ENCODE measurements around the gene TTLL11.

The TTLL11 gene

DNA sequence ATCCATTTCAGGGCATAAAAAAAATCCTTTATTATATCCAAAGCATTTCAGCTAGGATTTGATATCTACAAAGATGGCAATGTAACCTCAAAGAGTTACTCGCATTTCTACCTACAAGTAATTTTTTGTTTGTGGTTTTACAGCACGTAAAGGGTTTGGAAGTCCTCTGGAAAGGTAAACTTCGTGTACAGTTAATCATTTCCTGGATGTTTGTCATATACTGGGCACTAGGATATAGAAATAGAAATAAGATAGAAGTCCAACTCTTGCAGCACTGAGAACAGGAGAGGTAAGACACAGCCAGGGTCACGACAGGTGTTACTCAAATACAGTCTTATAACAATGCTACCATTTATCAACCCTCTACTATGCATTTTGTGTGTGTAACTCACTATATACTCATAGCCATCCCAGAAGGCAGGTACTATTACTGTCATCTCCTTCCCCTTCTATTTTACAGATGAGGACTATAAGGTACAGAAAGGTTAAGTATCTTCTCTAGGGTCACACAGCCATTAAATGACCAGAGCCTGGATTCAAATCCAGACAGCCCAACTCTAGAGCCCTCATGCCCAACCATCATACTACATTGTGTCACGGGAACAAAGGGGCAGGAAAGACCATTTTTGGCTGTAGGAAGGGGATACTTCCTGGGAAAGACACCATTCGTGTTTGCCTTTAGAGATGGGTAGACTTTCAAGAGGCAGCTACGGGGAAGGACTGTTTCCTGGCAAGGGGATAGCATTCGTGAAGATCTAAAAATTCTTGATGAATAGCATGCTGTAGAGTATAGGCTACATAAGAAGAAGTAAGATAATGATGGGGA is 47.5 kb upstream of the TTLL11 start (continued):
- TF ChIP-seq, protein P1, sequence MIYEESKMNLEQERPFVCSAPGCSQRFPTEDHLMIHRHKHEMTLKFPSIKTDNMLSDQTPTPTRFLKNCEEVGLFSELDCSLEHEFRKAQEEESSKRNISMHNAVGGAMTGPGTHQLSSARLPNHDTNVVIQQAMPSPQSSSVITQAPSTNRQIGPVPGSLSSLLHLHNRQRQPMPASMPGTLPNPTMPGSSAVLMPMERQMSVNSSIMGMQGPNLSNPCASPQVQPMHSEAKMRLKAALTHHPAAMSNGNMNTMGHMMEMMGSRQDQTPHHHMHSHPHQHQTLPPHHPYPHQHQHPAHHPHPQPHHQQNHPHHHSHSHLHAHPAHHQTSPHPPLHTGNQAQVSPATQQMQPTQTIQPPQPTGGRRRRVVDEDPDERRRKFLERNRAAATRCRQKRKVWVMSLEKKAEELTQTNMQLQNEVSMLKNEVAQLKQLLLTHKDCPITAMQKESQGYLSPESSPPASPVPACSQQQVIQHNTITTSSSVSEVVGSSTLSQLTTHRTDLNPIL (CRISPR knock-in tag; IDR thresholded peaks at IDR 0.05; ENCODE audit: low read depth): no peak
- TF ChIP-seq GLIS3 (CRISPR knock-in tag; IDR thresholded peaks at IDR 0.05): no peak

DNA sequence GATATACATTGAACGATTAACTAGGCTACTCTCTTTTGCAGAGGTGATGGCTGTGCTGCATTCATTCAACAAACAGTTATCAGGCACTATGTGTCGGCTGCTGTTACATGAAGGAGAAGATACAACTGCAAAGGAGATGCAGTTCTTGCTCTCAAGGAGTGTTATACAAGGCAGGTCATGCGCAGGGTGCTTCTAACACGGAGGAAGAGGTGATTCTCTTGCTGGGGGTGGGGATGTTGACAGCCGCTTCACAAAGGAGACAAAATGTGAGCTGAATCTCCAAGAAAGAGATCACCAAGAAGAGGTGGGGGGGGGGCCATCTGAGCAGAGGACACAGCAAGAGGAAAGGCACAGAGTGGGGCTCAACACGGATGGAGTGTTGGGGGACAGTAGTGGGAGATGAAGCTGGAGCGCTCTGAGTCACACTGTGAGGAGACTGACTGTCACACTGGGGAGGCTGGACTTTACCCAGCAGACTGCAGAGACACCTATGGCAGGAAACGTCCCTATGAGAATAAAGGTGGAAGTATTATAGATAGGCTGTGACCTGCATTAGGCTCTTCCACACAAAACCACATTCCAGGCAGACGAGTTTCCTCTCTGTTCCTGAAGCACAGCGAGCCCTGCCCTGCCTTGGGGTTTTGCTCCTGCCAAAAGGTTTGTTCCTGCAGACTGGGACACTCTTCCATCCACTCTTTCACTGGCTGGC is 45.6 kb upstream of the TTLL11 start:
- no peak for TF ChIP-seq ESRRG (CRISPR knock-in tag; IDR thresholded peaks at IDR 0.05)
- TF ChIP-seq, protein P2, sequence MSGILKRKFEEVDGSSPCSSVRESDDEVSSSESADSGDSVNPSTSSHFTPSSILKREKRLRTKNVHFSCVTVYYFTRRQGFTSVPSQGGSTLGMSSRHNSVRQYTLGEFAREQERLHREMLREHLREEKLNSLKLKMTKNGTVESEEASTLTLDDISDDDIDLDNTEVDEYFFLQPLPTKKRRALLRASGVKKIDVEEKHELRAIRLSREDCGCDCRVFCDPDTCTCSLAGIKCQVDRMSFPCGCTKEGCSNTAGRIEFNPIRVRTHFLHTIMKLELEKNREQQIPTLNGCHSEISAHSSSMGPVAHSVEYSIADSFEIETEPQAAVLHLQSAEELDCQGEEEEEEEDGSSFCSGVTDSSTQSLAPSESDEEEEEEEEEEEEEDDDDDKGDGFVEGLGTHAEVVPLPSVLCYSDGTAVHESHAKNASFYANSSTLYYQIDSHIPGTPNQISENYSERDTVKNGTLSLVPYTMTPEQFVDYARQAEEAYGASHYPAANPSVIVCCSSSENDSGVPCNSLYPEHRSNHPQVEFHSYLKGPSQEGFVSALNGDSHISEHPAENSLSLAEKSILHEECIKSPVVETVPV (CRISPR knock-in tag; IDR thresholded peaks at IDR 0.05): no peak
- no peak for TF ChIP-seq RARB (CRISPR knock-in tag; IDR thresholded peaks at IDR 0.05)
- TF ChIP-seq ZNF8 (CRISPR knock-in tag; IDR thresholded peaks at IDR 0.05): no peak
- no peak for TF ChIP-seq OSR1 (CRISPR knock-in tag; IDR thresholded peaks at IDR 0.05)
- no peak for TF ChIP-seq BACH2 (CRISPR knock-in tag; IDR thresholded peaks at IDR 0.05; ENCODE audit: borderline replicate concordance)
- peak; percentile 44; the same call in 1 of the 3 replicates for ATAC-seq

DNA sequence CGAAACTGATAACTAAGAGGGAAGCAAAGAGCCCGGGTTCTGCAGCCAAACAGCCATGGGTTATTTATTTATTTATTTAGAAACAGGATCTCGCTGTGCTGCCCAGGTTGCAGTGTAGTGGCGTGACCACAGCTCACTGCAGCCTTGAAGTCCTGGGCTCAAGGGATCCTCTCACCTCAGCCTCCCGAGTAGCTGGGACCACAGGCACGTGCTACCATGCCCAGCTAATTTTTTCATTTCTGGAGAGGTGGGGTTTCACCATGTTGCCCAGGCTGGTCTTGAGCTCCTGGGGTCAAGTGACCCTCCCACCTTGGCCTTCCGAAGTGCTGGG is 42.4 kb upstream of the TTLL11 start:
- TF ChIP-seq ARNTL (CRISPR knock-in tag; IDR thresholded peaks at IDR 0.05; ENCODE audit: borderline replicate concordance, low read depth) (no peak), ZNF565 (CRISPR knock-in tag; conservative IDR thresholded peaks at IDR 0.05; ENCODE audit: low read depth) (no peak), SNAI2 (CRISPR knock-in tag; IDR thresholded peaks at IDR 0.05) (no peak), ZFP3 (CRISPR knock-in tag; IDR thresholded peaks at IDR 0.05) (no peak), CSDC2 (CRISPR knock-in tag; IDR thresholded peaks at IDR 0.05) (no peak), ESRRG (CRISPR knock-in tag; IDR thresholded peaks at IDR 0.05) (no peak), ISL1 (CRISPR knock-in tag; IDR thresholded peaks at IDR 0.05) (no peak), OSR1 (CRISPR knock-in tag; IDR thresholded peaks at IDR 0.05) (no peak), ZC3H10 (CRISPR knock-in tag; IDR thresholded peaks at IDR 0.05) (no peak), TOX (CRISPR knock-in tag; IDR thresholded peaks at IDR 0.05; ENCODE audit: borderline replicate concordance) (no peak)
- TF ChIP-seq, protein P2 (CRISPR knock-in tag; IDR thresholded peaks at IDR 0.05): no peak
- ATAC-seq: no peak

DNA sequence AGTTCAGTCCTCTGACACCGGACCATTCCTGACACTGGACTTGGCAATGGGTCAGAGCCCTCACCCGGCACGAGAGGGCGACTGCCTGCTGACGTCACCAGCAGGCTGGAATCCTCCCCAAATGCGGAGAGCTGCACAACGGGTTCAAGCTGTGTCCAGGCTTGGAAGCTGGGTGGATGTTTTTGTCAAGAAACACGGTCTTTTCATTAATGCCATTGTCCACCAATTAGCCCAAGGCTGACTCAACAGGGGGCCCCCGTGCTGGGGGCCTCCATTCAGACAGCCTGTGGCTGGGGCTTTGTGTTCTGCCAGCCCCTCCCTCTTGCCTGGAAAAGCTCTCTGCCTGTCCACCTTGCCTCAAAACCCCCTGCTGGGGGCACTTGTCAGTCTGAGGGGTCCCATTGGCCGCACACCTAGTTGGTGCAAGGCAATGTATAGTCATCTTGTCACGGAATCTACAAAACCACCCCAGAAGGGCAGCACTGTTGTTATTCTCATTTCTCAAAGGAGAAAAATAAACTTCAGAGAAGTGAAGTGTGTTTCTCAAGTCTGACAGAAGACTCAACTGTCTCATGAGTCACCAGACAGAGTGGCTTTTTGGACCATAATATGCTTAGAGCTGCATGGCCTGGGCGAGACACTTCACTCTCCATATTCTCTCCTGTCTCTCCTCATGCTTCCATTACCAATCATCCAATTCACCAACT is 41.9 kb upstream of the TTLL11 start:
- ATAC-seq: no peak

More for the DNA sequence above, 41.9 kb upstream of the TTLL11 start:
- no peak for TF ChIP-seq ZFP3 (CRISPR knock-in tag; IDR thresholded peaks at IDR 0.05)
- TF ChIP-seq, protein P2 (CRISPR knock-in tag; IDR thresholded peaks at IDR 0.05): no peak
- TF ChIP-seq PPARA (CRISPR knock-in tag; IDR thresholded peaks at IDR 0.05; ENCODE audit: borderline replicate concordance): no peak
- TF ChIP-seq, protein P3, sequence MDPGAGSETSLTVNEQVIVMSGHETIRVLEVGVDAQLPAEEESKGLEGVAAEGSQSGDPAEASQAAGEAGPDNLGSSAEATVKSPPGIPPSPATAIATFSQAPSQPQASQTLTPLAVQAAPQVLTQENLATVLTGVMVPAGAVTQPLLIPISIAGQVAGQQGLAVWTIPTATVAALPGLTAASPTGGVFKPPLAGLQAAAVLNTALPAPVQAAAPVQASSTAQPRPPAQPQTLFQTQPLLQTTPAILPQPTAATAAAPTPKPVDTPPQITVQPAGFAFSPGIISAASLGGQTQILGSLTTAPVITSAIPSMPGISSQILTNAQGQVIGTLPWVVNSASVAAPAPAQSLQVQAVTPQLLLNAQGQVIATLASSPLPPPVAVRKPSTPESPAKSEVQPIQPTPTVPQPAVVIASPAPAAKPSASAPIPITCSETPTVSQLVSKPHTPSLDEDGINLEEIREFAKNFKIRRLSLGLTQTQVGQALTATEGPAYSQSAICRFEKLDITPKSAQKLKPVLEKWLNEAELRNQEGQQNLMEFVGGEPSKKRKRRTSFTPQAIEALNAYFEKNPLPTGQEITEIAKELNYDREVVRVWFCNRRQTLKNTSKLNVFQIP (CRISPR knock-in tag; IDR thresholded peaks at IDR 0.05; ENCODE audit: borderline replicate concordance, low read depth): no peak
- TF ChIP-seq, protein P1 (CRISPR knock-in tag; IDR thresholded peaks at IDR 0.05; ENCODE audit: low read depth): no peak
- TF ChIP-seq, protein P4, sequence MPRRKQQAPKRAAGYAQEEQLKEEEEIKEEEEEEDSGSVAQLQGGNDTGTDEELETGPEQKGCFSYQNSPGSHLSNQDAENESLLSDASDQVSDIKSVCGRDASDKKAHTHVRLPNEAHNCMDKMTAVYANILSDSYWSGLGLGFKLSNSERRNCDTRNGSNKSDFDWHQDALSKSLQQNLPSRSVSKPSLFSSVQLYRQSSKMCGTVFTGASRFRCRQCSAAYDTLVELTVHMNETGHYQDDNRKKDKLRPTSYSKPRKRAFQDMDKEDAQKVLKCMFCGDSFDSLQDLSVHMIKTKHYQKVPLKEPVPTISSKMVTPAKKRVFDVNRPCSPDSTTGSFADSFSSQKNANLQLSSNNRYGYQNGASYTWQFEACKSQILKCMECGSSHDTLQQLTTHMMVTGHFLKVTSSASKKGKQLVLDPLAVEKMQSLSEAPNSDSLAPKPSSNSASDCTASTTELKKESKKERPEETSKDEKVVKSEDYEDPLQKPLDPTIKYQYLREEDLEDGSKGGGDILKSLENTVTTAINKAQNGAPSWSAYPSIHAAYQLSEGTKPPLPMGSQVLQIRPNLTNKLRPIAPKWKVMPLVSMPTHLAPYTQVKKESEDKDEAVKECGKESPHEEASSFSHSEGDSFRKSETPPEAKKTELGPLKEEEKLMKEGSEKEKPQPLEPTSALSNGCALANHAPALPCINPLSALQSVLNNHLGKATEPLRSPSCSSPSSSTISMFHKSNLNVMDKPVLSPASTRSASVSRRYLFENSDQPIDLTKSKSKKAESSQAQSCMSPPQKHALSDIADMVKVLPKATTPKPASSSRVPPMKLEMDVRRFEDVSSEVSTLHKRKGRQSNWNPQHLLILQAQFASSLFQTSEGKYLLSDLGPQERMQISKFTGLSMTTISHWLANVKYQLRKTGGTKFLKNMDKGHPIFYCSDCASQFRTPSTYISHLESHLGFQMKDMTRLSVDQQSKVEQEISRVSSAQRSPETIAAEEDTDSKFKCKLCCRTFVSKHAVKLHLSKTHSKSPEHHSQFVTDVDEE (CRISPR knock-in tag; IDR thresholded peaks at IDR 0.05): no peak
- no peak for TF ChIP-seq ISL1 (CRISPR knock-in tag; IDR thresholded peaks at IDR 0.05)

All from SK-N-SH treated with all-trans-retinoic acid at 6 μM for 48 hours (cell line).